Mucosa of rectum (tissue), 2 donors: ENCODE results near the gene EPM2A.

Source experiments
- H3K27ac ChIP-seq, 2 donors: one replicate each; pipeline ENCODE4 v1.7.0; 2013; ENCODE audit warnings: inconsistent platforms in 2 of 2, low read depth in 2 of 2, low read length in 2 of 2
- H3K27me3 ChIP-seq, 2 donors: one replicate each; pipeline ENCODE4 v1.7.0; 2013; ENCODE audit warnings: low read length in 2 of 2; ENCODE audit not compliant: control insufficient read depth in 2 of 2, insufficient read depth in 2 of 2
- H3K36me3 ChIP-seq, 2 donors: one replicate each; pipeline ENCODE4 v1.7.0; 2013; ENCODE audit warnings: low read length in 2 of 2; ENCODE audit not compliant: control insufficient read depth in 2 of 2, insufficient read depth in 2 of 2
- H3K4me1 ChIP-seq, 2 donors: one replicate each; pipeline ENCODE4 v1.7.0; 2013; ENCODE audit warnings: low read length in 2 of 2, mild to moderate bottlenecking in 1 of 2; ENCODE audit not compliant: control insufficient read depth in 2 of 2, insufficient read depth in 2 of 2
- H3K4me3 ChIP-seq, 2 donors: one replicate each; pipeline ENCODE4 v1.7.0; 2013; ENCODE audit warnings: low read length in 2 of 2
- H3K9ac ChIP-seq, 2 donors: one replicate each; pipeline ENCODE4 v1.7.0; 2013; ENCODE audit warnings: low read length in 2 of 2, low read depth in 1 of 2, mild to moderate bottlenecking in 1 of 2
- H3K9me3 ChIP-seq, 2 donors: one replicate each; pipeline ENCODE4 v1.7.0; 2013; ENCODE audit warnings: low read length in 2 of 2; ENCODE audit not compliant: control insufficient read depth in 2 of 2
- donor health status: healthy.
- donor health status: Normal muscosa, but diverticular disease.

EPM2A gene

DNA sequence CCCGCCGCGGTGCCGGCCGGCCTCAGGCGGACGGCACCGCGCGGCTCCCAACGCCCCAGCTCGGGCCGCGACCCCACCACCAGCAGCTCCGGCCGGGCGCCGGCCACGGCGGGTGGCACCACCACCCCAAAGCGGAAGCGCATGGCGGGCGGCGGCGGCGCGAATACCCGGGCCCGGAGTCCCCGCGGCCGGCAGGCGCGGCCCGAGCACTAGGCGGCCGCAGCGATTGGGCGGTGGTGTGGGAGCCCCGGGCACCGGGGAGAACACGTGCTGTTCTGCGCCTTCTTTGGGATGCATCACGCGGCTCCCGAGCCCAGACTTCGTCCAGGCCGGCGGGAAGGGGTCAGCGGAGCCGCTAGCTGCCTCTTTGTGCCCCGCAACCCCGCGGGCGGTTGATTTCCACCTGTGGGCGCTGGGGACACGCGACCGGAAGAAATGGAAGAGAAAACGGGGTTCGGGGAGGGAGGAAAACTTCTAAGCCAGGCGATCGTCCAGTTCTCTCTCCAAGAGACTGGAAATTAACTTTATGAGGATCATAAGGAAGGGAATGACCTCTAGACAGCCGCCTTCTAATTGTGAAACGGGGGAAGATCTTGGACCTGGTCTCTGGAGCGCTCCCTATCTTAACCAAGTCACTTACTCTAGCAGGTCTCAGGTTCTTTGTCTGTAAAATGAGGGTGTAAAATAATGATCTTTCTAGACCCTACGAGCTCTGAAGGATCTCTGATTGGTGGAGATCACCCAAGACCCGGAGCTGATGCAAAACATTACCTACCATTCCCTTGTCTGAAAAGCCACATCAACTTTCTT lies at the start of gene EPM2A:
EPM2A (minus strand) TSS at position 165 of the 810 bp plus-strand sequence; CDS start at position 143, 22 bp downstream.
- Histone ChIP-seq H3K27ac (peak within 1 kb of the TSS; percentile 96), H3K27me3 (no peaks in the 10 kb centered on the region), H3K4me3 (peak within 1 kb of the TSS; percentile 89 to 90), H3K9ac (peak within 1 kb of the TSS; percentile 86 to 90), H3K4me1 (peaks cover 0 to 16% of the 10 kb centered on the region in 2 donors), H3K36me3 (no peaks in the 10 kb centered on the region), H3K9me3 (no peaks in the 10 kb centered on the region)

DNA sequence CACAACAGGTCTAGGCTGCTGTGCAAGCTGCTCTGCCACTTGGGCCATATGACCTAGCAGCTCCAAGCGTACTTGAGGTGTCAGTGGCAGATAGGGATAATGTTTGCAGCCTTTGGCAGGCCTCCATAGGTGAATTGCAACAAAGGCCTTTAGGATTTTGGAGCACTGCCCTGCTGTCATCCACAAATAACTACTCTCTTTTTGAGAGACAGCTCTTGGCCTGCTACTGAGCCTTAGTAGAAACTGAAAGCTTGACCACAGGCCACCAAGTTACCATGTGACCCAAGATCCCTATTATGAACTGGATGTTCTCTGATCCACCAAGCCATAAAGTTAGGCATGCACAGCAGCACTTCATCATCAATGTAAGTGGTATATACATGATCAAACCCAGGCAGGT lies 49.4 kb upstream of the EPM2A start:
- Histone ChIP-seq H3K4me3 (no peak overlapping the region), H3K9me3 (peaks cover 0 to 2% of the 10 kb centered on the region in 2 donors), H3K27ac (no peak overlapping the region), H3K4me1 (no peaks in the 10 kb centered on the region), H3K36me3 (no peaks in the 10 kb centered on the region), H3K27me3 (no peaks in the 10 kb centered on the region), H3K9ac (no peak overlapping the region)

DNA sequence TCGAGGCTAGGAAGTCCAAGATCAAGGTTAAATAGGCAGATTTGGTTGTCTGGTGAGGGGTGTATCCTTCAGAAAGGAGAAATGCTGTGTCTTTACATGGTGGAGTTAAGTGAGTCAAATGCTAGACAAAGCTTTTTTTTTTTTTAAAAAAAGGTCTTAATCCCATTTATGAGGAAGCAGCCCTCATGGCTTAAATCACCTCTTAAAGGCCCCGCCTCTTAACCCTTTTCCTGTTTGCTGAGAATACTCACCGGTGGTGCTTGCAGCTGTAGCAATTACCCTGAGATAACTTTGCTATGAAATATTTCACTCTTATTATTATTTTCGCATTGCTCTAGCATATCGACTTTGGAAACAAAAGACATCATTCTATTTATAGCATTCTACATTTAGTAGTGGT lies 48.5 kb upstream of the EPM2A start:
- peaks cover 0 to 2% of the 10 kb centered on the region in 2 donors for H3K9me3 ChIP-seq
- no peaks in the 10 kb centered on the region for H3K27me3 ChIP-seq
- H3K9ac ChIP-seq: no peak overlapping the region
- H3K4me3 ChIP-seq: no peak overlapping the region
- H3K27ac ChIP-seq: no peak overlapping the region
- H3K36me3 ChIP-seq: no peaks in the 10 kb centered on the region
- no peaks in the 10 kb centered on the region for H3K4me1 ChIP-seq

DNA sequence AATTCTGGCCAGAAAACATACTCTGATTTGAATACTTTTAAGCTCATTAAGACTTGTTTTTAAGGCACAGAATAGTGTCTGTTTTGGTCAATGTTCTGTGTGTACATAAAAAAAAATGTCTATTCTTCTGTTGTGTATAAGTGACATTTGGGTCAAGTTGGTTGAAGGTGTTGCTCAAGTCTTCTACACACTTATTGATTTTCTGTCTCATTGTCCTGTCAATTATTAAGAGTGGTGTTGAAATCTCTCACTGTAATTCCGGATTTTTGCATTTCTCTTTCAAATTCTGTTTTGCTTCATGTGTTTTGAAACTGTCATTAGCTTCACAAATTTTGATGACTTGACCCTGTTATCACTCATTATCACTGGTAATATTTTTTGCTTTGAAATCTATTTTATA lies 37.5 kb upstream of the EPM2A start:
- no peaks in the 10 kb centered on the region for H3K9me3 ChIP-seq
- no peaks in the 10 kb centered on the region for H3K4me1 ChIP-seq
- H3K36me3 ChIP-seq: no peaks in the 10 kb centered on the region
- H3K27ac ChIP-seq: no peak overlapping the region
- no peaks in the 10 kb centered on the region for H3K27me3 ChIP-seq
- H3K9ac ChIP-seq: no peak overlapping the region
- H3K4me3 ChIP-seq: no peak overlapping the region

DNA sequence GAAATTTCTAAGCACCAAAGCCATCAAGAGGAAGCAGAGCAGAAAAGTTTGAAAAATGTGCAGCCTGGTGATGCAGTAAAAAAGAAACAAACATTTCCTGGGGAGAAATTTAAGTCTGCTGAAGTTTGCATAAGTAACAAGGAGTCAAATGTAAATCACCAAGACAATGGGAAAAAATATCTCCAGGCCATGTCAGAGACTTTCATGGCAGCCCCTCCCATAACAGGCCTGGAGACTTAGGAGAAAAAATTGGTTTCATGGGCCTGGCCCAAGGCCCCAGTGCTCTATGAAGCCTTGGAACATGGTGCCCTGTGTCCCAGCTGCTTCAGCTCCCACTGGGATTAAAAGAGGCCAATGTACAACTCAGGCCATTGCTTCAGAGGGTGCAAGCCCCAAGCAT lies 30.1 kb upstream of the EPM2A start:
- no peak overlapping the region for H3K4me3 ChIP-seq
- H3K36me3 ChIP-seq: no peaks in the 10 kb centered on the region
- H3K9me3 ChIP-seq: no peaks in the 10 kb centered on the region
- no peak overlapping the region for H3K27ac ChIP-seq
- no peaks in the 10 kb centered on the region for H3K27me3 ChIP-seq
- H3K9ac ChIP-seq: no peak overlapping the region
- no peaks in the 10 kb centered on the region for H3K4me1 ChIP-seq

DNA sequence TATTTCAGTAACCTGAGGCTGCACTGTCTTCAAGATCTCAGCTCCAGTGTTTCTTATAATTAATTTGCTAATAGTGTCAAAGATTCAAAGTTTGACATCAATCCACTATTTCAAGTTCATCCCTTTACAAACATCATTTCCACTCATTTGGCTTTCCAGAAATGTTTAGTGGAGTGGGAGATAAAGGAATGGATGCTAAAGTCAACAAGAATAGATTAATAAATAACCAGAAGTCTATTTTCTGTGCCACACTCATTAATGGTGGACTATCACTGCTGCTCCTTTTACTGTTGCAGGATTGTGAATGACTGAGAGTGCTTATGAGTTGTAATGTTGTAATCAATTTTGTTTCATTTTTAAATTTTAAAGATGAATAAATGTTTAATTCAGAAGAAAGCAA lies 28.4 kb upstream of the EPM2A start:
- H3K27ac ChIP-seq: no peak overlapping the region
- no peaks in the 10 kb centered on the region for H3K36me3 ChIP-seq
- no peaks in the 10 kb centered on the region for H3K27me3 ChIP-seq
- H3K9me3 ChIP-seq: no peaks in the 10 kb centered on the region
- no peak overlapping the region for H3K4me3 ChIP-seq
- no peak overlapping the region for H3K9ac ChIP-seq
- H3K4me1 ChIP-seq: no peaks in the 10 kb centered on the region

DNA sequence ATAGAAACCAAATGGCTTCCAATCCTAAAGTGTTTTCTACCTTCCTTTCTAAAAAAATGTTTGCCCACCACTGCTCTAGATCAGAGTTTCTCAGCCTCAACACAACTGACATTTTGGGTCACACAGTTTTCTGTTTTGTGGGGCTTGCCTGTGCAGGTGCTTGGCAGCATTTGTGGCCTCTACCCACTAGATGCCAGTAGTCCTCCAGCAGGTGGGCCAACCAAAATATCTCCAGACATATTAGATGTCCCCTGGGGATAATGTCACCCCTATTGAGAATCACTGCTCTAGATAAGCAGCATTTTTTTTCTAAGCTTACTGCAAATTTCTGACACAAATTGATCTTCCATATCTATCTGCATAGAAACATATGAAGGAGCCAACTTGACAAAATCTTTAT lies 26.3 kb upstream of the EPM2A start:
- Histone ChIP-seq H3K36me3 (no peaks in the 10 kb centered on the region), H3K9ac (no peak overlapping the region), H3K4me3 (no peak overlapping the region), H3K9me3 (no peaks in the 10 kb centered on the region), H3K27ac (no peak overlapping the region), H3K4me1 (no peaks in the 10 kb centered on the region), H3K27me3 (no peaks in the 10 kb centered on the region)

DNA sequence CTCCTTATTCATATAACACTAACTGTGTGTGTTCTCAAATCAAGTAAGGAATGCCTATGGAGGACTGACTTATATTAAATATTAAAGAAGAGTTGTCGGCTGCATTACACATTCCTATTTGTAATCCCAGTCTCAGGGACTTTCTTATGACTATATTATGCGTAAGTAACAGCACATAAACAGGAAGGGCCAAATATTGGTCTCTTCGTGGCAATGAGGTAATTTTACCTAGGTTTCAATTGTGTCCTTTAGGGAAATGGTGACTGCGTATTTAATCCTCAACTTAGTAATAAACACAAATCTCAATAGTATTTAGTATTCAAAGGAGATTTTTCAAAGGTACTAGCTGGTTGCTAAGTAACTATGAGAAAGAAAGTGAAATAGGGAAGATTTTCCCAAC lies 22.8 kb upstream of the EPM2A start:
- Histone ChIP-seq H3K4me1 (no peaks in the 10 kb centered on the region), H3K9ac (no peak overlapping the region), H3K27ac (no peak overlapping the region), H3K36me3 (no peaks in the 10 kb centered on the region), H3K9me3 (no peaks in the 10 kb centered on the region), H3K4me3 (no peak overlapping the region), H3K27me3 (no peaks in the 10 kb centered on the region)

DNA sequence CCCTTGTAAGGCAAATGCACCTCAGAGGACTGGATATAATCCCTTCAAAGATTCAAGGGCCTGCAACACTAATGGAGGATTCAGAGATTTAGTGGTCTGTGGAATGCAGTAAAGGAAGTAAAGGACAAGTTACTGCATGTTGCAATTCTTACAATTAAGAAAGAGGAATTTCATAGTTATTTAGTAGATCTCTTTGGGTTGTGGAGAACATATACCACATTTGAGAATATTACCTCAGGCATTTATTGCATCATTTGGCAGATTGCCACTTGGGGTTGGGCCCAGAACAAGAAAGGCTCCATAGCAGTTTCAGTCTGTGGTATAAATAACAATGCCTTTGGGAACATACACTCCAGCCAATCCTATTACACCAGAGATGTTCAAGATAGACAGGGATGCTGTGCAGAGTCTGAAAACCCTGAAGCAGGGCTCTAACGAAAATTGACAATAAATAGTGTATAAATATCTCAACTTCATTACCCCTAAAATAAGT lies 20.9 kb upstream of the EPM2A start:
- Histone ChIP-seq H3K27ac (no peak overlapping the region), H3K9ac (no peak overlapping the region), H3K9me3 (no peaks in the 10 kb centered on the region), H3K4me1 (no peaks in the 10 kb centered on the region), H3K4me3 (no peak overlapping the region), H3K36me3 (no peaks in the 10 kb centered on the region), H3K27me3 (no peaks in the 10 kb centered on the region)

DNA sequence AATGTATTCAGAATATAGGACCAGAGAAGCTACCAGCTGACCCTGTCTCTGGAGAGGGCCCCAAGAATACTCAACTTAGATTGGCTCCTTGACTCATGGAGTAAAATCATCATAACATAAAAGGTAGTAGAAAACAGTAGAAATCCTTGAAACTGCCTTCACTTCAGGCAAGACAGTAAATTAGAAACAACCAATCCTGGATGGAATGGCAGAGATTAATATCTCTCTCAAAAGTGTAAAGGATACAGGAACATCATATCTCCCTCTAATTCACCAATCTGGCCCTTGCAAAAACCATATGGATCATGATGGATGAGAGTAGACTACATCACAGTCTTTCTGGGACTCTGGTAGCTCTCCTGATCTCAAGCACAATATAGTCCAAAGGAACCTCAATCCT lies 20.4 kb upstream of the EPM2A start:
- no peak overlapping the region for H3K4me3 ChIP-seq
- H3K4me1 ChIP-seq: no peaks in the 10 kb centered on the region
- no peaks in the 10 kb centered on the region for H3K9me3 ChIP-seq
- H3K36me3 ChIP-seq: no peaks in the 10 kb centered on the region
- no peaks in the 10 kb centered on the region for H3K27me3 ChIP-seq
- no peak overlapping the region for H3K9ac ChIP-seq
- no peak overlapping the region for H3K27ac ChIP-seq
